Body of pancreas (tissue), 4 donors: ENCODE results near the gene CALCOCO2. TPM values are rescaled to one million over a fixed set of nuclear protein-coding genes. Genes with fewer than 3 reads are reported as not detected.
A peak's percentile ranks its signal among the peaks of the same experiment; 100 is the strongest.
"Not testable (repeated sequence)": the region's sequence is repeated elsewhere in the genome, so short reads cannot be mapped to it uniquely, and the experiment has no call there.

ENCODE experiments used
- ATAC-seq: fragments of 150-250 bp; one replicate; pipeline ENCODE4 v1.9.1; 2016
- DNase-seq, 4 donors: peaks; one replicate each; pipeline ENCODE4 v3.0.0-alpha.2; 2019
- H3K27ac ChIP-seq, 4 donors: fragments of 200-600 bp; sonication (generic); 1 replicate in 3 of 4; 2 replicates in 1 of 4; pipeline versions ENCODE4 v1.5.1 to v1.6.1; 2016 to 2019; ENCODE audit warnings: mild to moderate bottlenecking in 1 of 4, mixed read lengths in 1 of 4, moderate library complexity in 1 of 4
- H3K27me3 ChIP-seq, 2 donors: fragments of 200-600 bp; sonication (generic); one replicate each; pipeline ENCODE4 v1.6.0; 2016; ENCODE audit warnings: mild to moderate bottlenecking in 1 of 2
- H3K36me3 ChIP-seq, 2 donors: fragments of 200-600 bp; sonication (generic); replicated peaks in 1 of 2; 2 replicates each; pipeline ENCODE4 v1.5.1; 2016; ENCODE audit warnings: low read depth in 2 of 2; ENCODE audit not compliant: insufficient read depth in 1 of 2
- H3K4me1 ChIP-seq: fragments of 200-600 bp; sonication (generic); one replicate; pipeline ENCODE4 v1.6.0; 2016
- H3K4me3 ChIP-seq, 2 donors: fragments of 200-600 bp; sonication (generic); 1 replicate in 1 of 2; 2 replicates in 1 of 2; pipeline ENCODE4 v1.5.1; 2016 to 2019
- H3K9me3 ChIP-seq, 3 donors: fragments of 200-600 bp; sonication (generic); 1 replicate in 2 of 3; 2 replicates in 1 of 3; pipeline ENCODE4 v1.5.1; 2016
- POLR2A ChIP-seq, 3 donors: fragments of 450-650 bp; IDR thresholded peaks; one replicate each; pipeline ENCODE4 v1.6.1; 2016; ENCODE audit warnings: antibody characterized with exemption in 3 of 3, mild to moderate bottlenecking in 2 of 3
- WGBS, 2 donors: methylation state at CpG; one replicate each; pipeline ENCODE4 v1.1.5; 2017; 5-methylcytosine and 5-hydroxymethylcytosine counted together
- intact Hi-C: fragments of 100-400 bp; cut with DNase I; formaldehyde crosslinking; loops from one replicate; pipeline ENCODE4 v1.15.1; 2023
- total RNA-seq, 2 donors: library from RNA; depleted of rRNA; stranded (reverse); fragments of >200 nt; gene quantifications; one replicate each; pipeline ENCODE4 v1.1.0, GENCODE V29; 2016
- TF ChIP-seq, protein P1 (sequence below), 7 experiments: fragments of 450-650 bp in 4 of 7; fragments of 200-600 bp in 3 of 7; sonication (generic) in 3 of 7; IDR thresholded peaks; one replicate each; pipeline ENCODE4 v1.5.1; 2016 to 2019; ENCODE audit warnings: antibody characterized with exemption in 7 of 7

Gene CALCOCO2
- total RNA-seq, 2 donors from 2014 or later, result 62.8 to 69.9 TPM

- peaks cover 4% of the 10 kb centered on the region for H3K4me1 ChIP-seq
- H3K27me3 ChIP-seq, result peaks cover under 1 to 3% of the 10 kb centered on the region in 2 donors
- H3K9me3 ChIP-seq, result no peaks in the 10 kb centered on the region
- H3K4me3 ChIP-seq, result no peak overlapping the region
- DNase-seq (no peak), ATAC-seq (no peak)
- H3K27ac ChIP-seq, result no peak overlapping the region
- TF ChIP-seq, protein P1, sequence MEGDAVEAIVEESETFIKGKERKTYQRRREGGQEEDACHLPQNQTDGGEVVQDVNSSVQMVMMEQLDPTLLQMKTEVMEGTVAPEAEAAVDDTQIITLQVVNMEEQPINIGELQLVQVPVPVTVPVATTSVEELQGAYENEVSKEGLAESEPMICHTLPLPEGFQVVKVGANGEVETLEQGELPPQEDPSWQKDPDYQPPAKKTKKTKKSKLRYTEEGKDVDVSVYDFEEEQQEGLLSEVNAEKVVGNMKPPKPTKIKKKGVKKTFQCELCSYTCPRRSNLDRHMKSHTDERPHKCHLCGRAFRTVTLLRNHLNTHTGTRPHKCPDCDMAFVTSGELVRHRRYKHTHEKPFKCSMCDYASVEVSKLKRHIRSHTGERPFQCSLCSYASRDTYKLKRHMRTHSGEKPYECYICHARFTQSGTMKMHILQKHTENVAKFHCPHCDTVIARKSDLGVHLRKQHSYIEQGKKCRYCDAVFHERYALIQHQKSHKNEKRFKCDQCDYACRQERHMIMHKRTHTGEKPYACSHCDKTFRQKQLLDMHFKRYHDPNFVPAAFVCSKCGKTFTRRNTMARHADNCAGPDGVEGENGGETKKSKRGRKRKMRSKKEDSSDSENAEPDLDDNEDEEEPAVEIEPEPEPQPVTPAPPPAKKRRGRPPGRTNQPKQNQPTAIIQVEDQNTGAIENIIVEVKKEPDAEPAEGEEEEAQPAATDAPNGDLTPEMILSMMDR (IDR thresholded peaks at IDR 0.05), result no peak
- no peak for TF ChIP-seq POLR2A (IDR thresholded peaks at IDR 0.05)
- intact Hi-C loops, result no loop called here
- no peaks in the 10 kb centered on the region for H3K36me3 ChIP-seq
- WGBS, 2 donors, result 75 to 76% methylated on average over 11 of the region's 11 CpGs
These were observed 5.1 kb upstream of the CALCOCO2 start for GRCh38 chr17:48825446-48826381.

- peak overlapping the region; percentile 69 to 78 for H3K4me3 ChIP-seq
- H3K27ac ChIP-seq, result peak overlapping the region; percentile 89 to 98 (median 93)
- H3K9me3 ChIP-seq, result no peaks in the 10 kb centered on the region
- H3K36me3 ChIP-seq, result no peaks in the 10 kb centered on the region
- TF ChIP-seq POLR2A (IDR thresholded peaks at IDR 0.05), result no peak
- TF ChIP-seq, protein P1 (IDR thresholded peaks at IDR 0.05), result no peak
- WGBS, 2 donors, result 1 to 3% methylated on average over 7 to 8 of the region's 8 CpGs
- ATAC-seq (no peak), DNase-seq (no peak)
- H3K27me3 ChIP-seq, result no peaks in the 10 kb centered on the region
- peaks cover 21% of the 10 kb centered on the region for H3K4me1 ChIP-seq
- intact Hi-C loops, result no loop called here
These were observed 681 bp downstream of the CALCOCO2 start for GRCh38 chr17:48831549-48831883.

- peaks cover 24% of the 10 kb centered on the region for H3K4me1 ChIP-seq
- no peaks in the 10 kb centered on the region for H3K9me3 ChIP-seq
- no peak for ATAC-seq
- no peaks in the 10 kb centered on the region for H3K36me3 ChIP-seq
- H3K27me3 ChIP-seq, result no peaks in the 10 kb centered on the region
- TF ChIP-seq POLR2A (IDR thresholded peaks at IDR 0.05), result no peak
- 60 to 72% methylated on average over 2 of the region's 2 CpGs for WGBS, 2 donors
- no peak overlapping the region for H3K27ac ChIP-seq
- intact Hi-C loops, result no loop called here
- H3K4me3 ChIP-seq, result no peak overlapping the region
- no peak for DNase-seq
These were observed 4.1 kb downstream of the CALCOCO2 start for GRCh38 chr17:48834973-48835372.

GRCh38 chr17:48835971-48836370 is 5.1 kb downstream of the CALCOCO2 start:
- DNase-seq (no peak), ATAC-seq (no peak)
- Histone ChIP-seq H3K9me3 (no peaks in the 10 kb centered on the region), H3K27ac (no peak overlapping the region), H3K36me3 (no peaks in the 10 kb centered on the region), H3K27me3 (no peaks in the 10 kb centered on the region), H3K4me3 (no peak overlapping the region), H3K4me1 (peaks cover 30% of the 10 kb centered on the region)
- no peak for TF ChIP-seq POLR2A (IDR thresholded peaks at IDR 0.05)
- TF ChIP-seq, protein P1 (IDR thresholded peaks at IDR 0.05), result no peak
- 85 to 100% methylated on average over 2 of the region's 2 CpGs for WGBS, 2 donors
- intact Hi-C loops, result no loop called here

DNA sequence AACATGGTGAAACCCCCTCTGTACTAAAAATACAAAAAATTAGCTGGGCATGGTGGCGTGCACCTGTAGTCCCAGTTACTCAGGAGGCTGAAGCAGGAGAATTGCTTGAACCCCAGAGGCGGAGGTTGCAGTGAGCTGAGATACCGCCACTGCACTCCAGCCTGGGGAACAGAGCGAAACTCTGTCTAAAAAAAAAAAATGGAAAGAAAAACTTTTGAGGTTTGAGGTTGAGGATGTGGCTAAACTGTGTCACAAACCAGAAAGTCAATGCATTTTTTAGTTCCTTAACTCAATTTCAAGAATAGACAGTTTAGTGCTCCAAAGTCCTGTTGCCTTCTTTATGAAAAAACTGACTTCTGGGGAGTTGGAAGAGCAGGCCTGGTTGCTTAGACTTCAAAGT is 6.6 kb downstream of the CALCOCO2 start:
- WGBS, 2 donors, result 82 to 90% methylated on average over 4 of the region's 4 CpGs
- H3K4me1 ChIP-seq, result peaks cover 28% of the 10 kb centered on the region
- H3K9me3 ChIP-seq, H3K36me3 ChIP-seq, ATAC-seq, DNase-seq, H3K4me3 ChIP-seq, H3K27ac ChIP-seq, H3K27me3 ChIP-seq, intact Hi-C loops: not testable (repeated sequence)
